Stimulated activated CD8-positive, alpha-beta memory T cell treated with anti-CD3 and anti-CD28 coated beads, Interleukin-15, amount 100 ng/mL, for 48 hours (primary cell): Measurements from ENCODE around the gene PSME1.

Experiments used
- DNase-seq, 2 donors: peaks; one replicate each; pipeline ENCODE4 v3.0.0-alpha.2; 2020; ENCODE audit warnings: low read depth in 2 of 2

The PSME1 gene

DNA sequence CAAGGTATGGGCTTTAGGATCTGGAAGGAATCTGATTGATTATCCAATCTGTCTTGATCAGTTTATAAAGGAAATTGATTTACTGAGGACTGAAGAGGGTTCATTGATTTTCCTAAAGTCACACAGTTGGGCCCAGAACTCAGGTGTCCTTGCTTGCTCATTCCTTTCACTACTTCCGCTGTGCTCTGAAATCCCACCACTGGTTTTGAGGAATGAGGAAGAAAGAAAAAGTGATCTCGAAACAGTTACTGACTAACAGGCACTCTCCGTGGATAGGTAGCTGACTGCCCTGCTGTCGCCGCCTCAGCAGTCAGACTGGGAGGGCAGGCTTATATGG lies 5.6 kb upstream of the PSME1 start, which contains the start of gene FITM1:
Gene FITM1, plus strand, starts transcription at position 280 of the 337 bp plus-strand sequence. CDS start 905 bp downstream, outside the sequence.
- DNase-seq = no peak

DNA sequence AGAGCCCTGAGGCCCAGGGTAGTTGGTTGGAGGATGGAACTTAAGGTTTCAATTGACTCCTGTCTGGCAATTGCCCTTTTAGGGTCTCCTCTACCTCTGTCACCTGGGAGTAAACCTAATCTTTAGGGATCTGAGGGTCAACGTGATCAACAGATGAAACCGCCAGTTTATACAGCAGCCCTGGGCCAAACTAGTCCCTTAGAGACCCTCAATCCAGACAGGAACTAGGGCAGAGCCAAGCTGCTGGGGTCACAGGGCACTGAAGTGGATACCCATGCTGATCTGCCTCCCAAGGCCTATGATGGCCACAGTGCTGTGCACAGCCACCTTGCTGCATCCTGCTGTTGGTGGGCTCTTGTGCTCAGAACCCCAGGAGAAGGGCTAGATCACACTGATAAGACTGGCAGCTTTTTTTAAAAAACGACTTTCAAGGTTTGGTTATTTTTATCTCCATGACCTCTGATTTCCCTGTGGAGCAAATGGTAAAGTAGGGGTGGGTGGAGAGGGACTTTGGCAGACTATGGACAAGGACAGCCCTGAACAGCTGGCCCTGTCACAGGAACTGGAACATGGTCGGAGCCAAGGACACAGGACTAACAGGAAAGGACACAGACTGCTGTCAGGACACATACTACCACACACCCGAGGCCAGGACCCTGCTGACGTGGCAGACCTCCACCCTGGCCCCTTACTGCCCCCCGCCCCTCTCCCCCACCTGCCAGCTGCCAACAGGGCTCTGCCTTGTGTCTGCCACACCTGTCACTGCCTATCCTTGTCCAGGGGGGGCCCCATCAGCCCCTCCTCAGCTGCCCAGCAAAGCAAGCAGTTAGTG lies 5.1 kb upstream of the PSME1 start:
- no peak for DNase-seq

DNA sequence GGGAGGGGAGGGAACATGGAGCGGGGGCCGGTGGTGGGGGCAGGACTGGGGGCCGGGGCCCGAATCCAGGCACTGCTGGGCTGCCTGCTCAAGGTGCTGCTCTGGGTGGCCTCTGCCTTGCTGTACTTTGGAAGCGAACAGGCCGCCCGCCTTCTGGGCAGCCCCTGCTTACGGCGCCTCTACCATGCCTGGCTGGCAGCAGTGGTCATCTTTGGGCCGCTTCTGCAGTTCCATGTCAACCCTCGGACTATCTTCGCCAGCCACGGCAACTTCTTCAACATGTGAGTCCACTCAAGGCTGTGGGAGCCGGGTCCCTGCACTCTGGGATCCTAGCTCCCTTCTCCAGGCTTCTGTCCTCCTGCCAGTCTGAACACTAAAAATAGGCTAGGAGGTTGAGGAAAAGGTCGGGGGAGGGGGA lies 4.4 kb upstream of the PSME1 start:
- DNase-seq = no peak

DNA sequence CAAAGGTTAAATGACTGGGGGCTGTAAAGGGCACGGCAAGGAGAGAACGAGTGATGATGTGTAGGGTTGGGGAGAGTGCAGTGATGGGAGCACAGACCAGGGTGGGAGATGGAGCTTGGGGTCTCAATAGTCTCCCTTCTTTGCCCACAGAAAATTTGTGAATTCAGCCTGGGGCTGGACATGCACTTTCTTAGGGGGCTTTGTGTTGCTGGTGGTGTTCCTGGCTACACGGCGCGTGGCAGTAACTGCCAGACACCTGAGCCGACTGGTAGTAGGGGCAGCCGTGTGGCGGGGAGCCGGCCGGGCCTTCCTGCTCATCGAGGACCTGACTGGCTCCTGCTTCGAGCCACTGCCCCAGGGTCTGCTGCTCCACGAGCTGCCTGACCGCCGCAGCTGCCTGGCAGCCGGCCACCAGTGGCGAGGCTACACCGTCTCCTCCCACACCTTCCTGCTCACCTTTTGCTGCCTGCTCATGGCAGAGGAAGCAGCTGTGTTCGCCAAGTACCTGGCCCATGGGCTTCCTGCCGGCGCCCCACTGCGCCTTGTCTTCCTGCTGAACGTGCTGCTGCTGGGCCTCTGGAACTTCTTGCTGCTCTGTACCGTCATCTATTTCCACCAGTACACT lies 3.8 kb upstream of the PSME1 start:
- no peak for DNase-seq

DNA sequence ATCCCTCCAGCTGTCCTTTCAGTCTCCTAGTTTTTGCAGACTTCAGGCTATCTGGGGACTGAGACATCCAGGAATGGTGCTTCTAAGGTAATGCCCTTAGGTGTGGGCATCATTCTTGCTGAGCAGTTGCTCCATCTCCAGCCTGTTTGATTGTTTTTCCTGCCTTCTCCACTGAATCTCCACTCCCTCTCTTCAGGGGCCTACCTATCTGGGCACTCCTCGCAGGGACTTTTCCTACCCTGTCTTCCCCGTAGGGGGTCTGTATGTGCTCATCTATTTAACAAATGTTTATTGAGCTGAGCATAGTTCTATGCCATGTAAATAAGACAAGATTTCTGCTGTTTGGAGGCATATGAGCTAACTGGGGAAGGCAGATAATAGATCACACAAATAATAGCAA lies 3.0 kb upstream of the PSME1 start:
- DNase-seq = no peak

DNA sequence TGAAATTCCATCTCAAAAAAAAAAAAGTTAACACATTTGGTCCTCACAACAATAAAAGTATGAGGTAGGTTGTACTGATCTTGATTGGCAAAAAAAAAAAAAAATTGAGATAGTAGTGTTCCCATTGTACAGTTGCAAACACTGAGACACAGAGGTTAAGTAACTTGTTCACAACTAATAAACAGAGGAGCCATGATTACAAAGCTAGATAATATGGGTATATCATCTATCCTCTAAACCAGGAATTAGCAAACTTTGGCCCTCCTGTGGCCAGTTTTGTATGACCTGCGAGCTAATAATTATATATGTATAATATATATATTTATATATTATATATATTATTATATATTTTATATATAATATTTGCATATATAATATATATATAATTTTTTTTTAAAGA lies 2.3 kb upstream of the PSME1 start:
- no peak for DNase-seq

DNA sequence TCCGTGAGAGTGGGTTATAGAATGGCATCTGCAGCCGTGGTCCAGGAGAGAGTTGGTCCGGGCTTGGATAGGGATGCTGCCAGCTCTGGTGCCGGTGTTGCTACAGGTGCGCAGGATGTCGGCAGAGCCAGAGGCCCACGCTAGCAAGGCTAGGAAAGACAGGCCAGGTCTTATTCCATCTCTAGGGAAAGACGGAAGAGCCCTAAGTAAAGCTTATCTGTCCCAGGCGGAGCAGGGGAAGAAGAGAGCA lies 485 bp upstream of the PSME1 start:
- DNase-seq = no peak

DNA sequence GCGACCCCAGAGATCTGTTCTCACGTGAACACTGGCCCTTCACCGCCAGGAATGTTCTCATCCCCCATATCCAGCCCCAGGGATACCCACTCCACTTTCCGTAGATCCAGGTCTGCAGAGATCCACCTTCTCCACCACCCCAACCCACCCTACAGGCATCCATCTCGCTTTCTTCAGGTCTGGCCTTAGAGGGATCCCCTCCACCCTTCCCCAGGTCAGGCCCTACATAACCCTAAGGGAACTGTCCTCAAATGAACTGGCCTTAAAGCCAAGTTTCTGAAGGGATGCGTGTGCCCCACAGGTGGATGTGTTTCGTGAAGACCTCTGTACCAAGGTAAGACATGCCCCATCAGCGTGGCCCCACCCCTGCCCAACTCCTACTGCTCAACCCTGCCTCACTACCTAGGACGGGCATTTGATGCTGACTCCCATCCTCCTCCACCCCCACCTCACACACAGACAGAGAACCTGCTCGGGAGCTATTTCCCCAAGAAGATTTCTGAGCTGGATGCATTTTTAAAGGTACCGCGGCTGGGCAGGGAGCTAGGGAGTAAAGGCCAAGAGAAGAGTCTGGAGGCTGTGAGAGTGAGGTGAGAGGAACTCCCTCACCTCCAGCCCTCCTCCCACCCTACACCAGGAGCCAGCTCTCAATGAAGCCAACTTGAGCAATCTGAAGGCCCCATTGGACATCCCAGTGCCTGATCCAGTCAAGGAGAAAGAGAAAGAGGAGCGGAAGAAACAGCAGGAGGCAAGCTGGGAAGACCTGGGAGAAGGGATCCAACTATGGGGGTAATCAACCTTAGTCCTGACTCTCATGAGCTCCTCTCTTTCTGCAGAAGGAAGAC lies 912 bp downstream of the PSME1 start:
- no peak for DNase-seq

DNA sequence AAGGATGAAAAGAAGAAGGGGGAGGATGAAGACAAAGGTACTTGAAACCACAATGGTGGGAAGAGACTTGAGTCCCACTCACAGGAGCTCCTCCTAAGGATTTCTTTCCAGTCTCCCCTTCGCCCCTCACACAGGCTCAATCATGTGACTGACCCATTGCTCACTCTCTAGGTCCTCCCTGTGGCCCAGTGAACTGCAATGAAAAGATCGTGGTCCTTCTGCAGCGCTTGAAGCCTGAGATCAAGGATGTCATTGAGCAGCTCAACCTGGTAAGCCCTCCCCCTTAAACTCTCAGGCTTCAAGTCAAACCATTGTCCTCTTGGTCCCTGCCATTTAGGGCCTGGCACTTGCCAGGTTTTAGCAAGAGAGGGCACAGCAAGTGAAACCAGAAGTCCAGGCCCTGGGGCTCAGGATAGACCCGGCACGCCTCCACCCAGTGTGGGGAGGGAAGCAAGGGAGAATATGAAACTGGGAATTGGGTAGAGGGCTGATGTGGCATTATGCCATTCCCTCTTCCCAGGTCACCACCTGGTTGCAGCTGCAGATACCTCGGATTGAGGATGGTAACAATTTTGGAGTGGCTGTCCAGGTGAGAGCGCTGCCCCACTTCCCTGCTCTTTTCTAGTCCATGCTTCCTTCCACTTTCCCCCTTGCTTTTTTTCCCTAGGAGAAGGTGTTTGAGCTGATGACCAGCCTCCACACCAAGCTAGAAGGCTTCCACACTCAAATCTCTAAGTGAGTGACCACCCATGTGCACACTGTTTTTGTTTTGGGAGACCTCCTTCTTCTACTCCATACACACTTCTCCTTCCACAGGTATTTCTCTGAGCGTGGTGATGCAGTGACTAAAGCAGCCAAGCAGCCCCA lies 1.8 kb downstream of the PSME1 start:
- no peak for DNase-seq

DNA sequence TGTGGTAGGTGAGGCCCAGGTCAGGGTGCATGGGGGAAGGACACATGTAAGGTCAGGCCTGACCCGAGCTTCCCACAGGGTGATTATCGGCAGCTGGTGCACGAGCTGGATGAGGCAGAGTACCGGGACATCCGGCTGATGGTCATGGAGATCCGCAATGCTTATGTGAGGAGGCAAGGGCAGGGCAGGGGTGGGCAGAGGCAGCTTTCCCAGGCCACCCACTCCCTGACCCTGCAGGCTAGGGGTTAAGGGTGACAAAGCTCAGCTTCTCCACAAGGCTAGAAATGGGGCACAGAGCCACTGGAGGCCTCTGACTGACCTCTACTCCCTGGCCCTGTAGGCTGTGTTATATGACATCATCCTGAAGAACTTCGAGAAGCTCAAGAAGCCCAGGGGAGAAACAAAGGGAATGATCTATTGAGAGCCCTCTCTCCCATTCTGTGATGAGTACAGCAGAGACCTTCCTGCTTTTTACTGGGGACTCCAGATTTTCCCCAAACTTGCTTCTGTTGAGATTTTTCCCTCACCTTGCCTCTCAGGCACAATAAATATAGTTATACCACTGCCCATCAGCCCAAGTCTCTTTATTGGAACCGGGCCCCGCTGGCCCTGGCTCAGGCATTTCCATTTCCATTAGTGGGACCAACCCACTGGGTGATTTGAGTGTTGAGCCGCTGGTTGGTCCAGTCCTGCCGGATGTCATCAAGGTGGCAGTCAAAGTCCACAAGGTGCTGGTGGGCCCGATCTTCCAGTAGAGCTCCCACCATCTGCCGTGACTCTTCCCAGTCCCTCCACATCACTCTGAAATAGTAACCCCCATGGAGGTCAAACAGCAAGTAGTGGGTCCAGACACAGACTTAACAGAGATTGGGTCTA lies 2.6 kb downstream of the PSME1 start:
- no peak for DNase-seq

DNA sequence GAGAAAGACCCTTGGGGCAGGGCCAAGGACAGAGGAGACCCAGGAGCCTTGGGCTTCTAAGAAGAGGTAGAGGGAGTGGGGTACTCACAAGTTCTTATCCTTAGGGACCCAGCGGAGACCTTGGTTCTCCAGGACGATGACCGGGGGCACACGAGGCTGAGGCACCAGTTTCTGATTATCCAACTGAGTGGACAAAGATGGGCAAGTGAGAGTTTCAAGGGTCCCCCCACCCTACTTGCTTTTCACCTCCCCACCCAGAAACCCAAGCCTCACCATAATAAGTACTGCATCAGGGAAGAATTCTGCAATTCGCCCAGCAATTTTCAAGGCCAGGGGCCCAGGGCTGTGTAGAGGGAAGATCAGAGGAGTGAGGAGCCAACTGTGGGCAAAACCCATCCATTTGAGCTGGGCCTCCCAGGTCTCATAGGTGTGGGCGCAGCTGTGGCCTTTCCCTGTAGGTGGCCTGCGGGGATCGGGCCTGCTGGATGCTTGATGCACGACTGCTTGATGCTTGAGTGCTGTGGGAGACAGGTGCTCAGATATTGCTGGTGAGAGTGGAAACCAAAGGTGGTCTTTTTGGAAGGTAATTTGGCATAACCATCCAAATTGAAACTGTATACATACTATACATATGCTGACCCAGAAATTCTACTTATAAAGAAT lies 3.4 kb downstream of the PSME1 start:
- no peak for DNase-seq

DNA sequence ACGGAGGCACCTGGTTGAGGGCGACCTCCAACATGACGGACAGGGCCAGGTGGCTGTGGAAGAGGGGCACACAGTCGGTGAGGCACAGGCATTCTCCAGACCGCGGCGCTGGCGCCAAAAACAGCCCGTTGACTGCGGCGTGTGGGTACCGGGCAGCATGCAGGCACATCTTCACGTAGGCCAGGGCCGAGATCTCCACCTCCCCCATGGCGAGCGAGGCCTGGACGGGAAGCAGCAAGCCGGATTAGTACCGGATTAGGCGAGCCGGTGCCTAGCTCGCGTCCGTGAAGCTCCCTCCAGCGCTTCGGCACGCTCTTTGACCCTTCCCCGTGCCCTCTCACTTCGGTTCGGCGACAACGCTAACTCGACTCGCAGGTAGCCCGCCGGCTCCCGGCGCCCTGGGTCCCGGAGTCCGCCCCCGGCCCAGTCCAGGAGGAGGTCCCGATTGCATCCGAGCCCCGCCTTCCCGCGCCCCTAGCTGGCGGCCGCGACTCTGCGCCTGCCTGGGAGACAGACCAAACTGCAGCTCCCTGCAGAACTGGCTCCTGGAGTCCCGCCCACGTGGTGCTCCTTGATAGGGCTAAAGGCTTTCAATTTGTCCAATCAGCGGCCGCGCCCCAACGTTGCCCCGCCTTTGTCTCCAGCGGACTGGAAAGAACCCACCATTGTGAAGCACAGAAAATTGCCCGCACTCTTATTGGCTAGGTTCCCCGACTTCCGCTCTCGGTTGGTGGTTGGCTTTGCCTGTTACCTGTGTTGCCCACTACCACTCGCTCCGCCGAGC lies 5.3 kb downstream of the PSME1 start, which contains the start of gene EMC9:
Gene EMC9, minus strand, starts transcription at position 495 of the 784 bp plus-strand sequence. Its CDS starts 287 bp downstream, at position 208.
- peak; percentile 100 for DNase-seq

DNA sequence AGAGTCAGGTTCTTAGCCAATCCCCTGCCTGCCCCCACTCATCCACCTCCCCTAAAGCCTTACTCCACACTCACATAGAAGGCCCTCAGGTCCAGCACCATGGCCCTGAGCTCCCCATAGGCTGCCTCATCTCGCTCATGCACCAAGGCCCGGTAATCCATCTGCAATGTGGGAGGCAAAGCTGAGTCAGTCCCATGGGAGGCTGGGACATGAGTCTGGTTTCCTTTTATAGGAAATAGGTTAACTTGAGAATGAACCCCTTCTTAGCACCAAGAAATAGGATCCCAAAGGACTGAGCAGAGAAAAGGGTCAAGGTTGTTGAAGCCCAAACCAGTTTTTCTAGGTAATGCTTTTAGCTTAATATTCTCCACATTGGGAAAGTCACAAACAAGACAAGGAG lies 7.5 kb downstream of the PSME1 start:
- DNase-seq = no peak

DNA sequence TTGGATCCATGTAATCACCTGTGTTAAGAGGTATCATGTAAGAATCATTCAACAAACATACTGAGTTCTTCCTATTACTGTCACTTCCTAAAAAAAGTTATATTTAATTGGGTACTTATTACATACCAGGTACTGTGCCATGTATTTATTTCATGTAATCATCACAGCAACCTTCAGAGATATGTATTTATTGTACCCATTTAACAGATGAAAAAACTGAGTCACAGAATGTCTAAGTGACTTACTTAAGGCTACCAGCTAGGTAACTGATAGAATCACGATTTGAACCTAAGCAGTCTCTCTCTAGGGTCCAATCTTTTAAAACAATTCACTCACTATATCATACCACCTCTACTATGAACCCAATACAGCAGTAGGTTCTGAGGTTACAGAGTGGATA lies 8.5 kb downstream of the PSME1 start:
- DNase-seq = no peak

DNA sequence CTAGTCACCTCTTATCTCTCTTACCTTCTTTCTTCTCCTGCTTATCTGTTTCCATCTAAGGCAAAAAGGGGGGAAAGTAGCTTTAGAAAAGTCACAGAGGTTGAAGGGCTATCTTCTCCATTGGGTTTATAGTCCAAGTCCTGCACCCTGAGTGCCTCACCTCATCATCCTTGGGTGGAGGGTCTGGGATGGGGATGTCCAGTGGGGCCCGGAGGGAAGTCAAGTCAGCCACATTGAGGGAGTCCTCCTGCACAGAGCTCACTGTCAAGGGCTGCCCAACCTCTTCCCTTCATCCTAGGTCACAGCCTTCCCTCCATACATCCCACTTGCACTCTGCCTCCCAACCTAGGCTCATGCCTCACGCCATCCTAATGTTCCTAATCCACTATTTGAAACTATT lies 9.2 kb downstream of the PSME1 start:
- DNase-seq = no peak

DNA sequence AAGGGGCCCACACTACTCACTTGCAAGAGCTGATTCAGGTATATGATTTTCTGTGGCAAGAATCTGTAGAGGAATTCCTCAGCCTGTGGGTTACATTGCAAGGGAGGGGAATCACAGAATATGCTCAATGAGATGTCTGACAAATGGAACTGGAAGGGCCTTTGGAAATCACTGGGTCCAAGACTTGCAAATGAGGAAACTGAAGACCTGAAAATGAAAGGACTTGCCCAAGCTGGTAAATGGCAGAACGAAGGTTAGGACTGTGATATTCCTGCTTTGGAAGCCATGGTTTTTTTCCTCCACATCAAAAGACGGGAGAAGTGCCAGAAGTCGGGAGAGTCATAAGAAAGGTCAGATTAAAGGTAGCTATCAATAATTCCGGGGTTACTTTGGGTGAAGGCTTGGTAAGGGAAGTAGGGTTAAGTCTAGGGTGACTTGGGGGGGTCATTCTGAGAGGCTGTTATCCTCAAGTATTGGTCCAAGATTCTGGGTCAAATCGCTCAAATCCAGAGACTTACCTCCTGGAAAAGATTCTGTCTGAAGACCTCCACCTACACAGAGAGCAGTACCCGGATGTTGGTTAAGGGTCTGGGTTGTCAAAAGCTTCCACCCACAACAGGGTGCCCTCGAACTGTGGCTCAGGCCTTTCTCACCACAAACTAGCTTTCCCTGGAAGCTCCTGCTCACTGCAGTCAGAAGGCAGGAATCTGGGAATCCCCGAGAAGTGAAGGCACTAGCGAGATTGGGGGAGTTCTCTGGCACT lies 9.9 kb downstream of the PSME1 start:
- no peak for DNase-seq

DNA sequence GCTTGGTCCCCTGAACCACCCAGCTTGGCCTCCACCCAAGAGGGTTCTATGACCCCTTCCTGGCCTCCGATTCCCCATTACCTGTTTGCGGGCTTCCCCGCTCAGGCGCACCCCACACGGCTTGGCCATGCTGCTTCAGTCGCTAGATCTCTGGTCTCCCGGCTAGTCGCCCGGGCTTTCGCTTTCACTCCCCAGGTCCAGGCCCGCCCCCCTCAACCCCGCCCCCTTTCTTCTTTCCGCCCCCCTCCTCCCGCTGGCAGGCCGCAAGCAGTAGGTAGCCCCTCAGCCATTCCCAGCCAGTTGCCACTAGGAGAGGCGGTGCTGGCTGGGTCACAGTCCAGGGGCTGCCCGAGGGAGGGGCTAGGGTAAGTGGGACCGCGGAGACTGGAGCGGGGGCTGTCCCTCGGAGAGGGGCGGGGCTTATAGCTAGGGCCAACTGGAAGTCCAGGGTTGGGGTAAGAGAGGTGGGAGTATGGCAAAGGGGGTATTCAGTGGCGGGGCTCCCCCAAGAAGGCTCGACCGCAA lies 10.5 kb downstream of the PSME1 start, which contains the start of gene PSME2:
Gene PSME2, minus strand, starts transcription at position 158 of the 525 bp plus-strand sequence. Its CDS starts 29 bp downstream, at position 129.
- peak; percentile 93 to 95 for DNase-seq
